Lower leg skin (tissue), 4 donors: ENCODE results near the gene TRAF3. TPM values are rescaled to one million over a fixed set of nuclear protein-coding genes. Genes with fewer than 3 reads are reported as not detected.

Source experiments
- DNase-seq, 2 donors: peaks; one replicate each; pipeline ENCODE4 v3.0.0-alpha.2; 2019; ENCODE audit warnings: low spot score in 2 of 2
- H3K4me3 ChIP-seq: fragments of 200-600 bp; sonication (generic); 2 replicates; pipeline ENCODE4 v1.5.1; 2017; ENCODE audit warnings: mild to moderate bottlenecking, low read depth; ENCODE audit not compliant: poor library complexity, severe bottlenecking
- POLR2A ChIP-seq, 2 donors: fragments of 450-650 bp; IDR thresholded peaks; one replicate each; pipeline ENCODE4 v1.6.1; 2016 to 2017; ENCODE audit warnings: antibody characterized with exemption in 2 of 2, mild to moderate bottlenecking in 1 of 2, moderate library complexity in 1 of 2
- WGBS, 2 donors: methylation state at CpG; one replicate each; pipeline ENCODE4 v1.1.5; 2018; 5-methylcytosine and 5-hydroxymethylcytosine counted together
- intact Hi-C: fragments of 100-400 bp; cut with DNase I; formaldehyde crosslinking; loops from one replicate; pipeline ENCODE4 v1.15.0; 2023; ENCODE audit warnings: low total_unique reads
- total RNA-seq, 4 donors: library from RNA; depleted of rRNA; stranded (reverse); fragments of >200 nt; gene quantifications; one replicate each; pipeline ENCODE4 v1.1.0, GENCODE V29; 2016
- TF ChIP-seq, protein P1 (sequence below), 3 donors: fragments of 450-650 bp; IDR thresholded peaks; one replicate each; pipeline ENCODE4 v1.5.1; 2016; ENCODE audit warnings: antibody characterized with exemption in 3 of 3, mild to moderate bottlenecking in 3 of 3, moderate library complexity in 2 of 3

TRAF3 gene
- total RNA-seq, 4 donors from 2014 or later, result 3.0 to 14.4 (median 12.1) TPM

DNA sequence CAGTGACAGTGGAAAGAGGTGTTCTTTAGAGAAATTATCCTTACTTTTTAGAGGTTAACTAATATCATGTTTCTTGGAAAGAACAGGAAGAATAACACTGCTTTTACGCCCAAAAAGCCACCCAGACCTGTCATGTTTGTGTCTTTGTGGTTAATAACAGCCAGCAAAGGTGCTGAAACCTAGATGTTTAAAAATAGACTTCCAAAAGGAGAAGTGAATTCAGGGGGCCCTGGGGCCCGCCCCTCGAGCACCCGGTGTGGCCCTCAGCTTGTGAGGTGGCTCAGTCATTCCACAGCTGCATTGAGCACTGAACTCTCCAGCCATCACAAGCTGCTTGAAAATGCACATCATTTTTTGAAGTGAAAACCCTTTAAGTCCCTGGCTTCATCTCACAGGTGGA is 124.4 kb downstream of the TRAF3 start:
- TF ChIP-seq POLR2A (IDR thresholded peaks at IDR 0.05), result no peak
- TF ChIP-seq, protein P1, sequence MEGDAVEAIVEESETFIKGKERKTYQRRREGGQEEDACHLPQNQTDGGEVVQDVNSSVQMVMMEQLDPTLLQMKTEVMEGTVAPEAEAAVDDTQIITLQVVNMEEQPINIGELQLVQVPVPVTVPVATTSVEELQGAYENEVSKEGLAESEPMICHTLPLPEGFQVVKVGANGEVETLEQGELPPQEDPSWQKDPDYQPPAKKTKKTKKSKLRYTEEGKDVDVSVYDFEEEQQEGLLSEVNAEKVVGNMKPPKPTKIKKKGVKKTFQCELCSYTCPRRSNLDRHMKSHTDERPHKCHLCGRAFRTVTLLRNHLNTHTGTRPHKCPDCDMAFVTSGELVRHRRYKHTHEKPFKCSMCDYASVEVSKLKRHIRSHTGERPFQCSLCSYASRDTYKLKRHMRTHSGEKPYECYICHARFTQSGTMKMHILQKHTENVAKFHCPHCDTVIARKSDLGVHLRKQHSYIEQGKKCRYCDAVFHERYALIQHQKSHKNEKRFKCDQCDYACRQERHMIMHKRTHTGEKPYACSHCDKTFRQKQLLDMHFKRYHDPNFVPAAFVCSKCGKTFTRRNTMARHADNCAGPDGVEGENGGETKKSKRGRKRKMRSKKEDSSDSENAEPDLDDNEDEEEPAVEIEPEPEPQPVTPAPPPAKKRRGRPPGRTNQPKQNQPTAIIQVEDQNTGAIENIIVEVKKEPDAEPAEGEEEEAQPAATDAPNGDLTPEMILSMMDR (IDR thresholded peaks at IDR 0.05), result no peak
- intact Hi-C loops, result no loop called here
- 91% methylated on average over 4 of the region's 4 CpGs for WGBS, 2 donors
- no peak overlapping the region for H3K4me3 ChIP-seq
- DNase-seq, result no peak

DNA sequence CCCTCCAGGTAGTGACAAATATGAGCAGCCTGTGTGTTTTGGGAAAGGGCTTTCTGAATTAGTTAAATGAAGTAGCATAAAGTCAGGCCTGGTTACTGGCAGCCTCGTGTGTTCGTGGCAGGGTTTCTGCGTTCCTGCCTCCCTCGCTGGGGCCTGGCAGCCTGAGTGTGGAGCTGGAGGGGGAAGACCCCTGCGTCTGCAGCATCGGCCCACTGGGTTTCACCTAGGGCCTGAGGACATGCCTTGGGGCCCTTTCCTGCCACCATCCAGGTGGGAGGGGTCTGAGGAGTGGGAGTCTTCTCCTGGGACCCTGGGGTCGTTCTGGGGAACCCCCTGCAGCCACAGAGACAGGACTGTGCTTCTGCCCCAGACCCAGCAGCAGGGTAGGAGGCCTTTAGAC is 124.8 kb downstream of the TRAF3 start:
- intact Hi-C loops, result no loop called here
- WGBS, 2 donors, result 78 to 88% methylated on average over 7 of the region's 7 CpGs
- DNase-seq, result no peak

DNA sequence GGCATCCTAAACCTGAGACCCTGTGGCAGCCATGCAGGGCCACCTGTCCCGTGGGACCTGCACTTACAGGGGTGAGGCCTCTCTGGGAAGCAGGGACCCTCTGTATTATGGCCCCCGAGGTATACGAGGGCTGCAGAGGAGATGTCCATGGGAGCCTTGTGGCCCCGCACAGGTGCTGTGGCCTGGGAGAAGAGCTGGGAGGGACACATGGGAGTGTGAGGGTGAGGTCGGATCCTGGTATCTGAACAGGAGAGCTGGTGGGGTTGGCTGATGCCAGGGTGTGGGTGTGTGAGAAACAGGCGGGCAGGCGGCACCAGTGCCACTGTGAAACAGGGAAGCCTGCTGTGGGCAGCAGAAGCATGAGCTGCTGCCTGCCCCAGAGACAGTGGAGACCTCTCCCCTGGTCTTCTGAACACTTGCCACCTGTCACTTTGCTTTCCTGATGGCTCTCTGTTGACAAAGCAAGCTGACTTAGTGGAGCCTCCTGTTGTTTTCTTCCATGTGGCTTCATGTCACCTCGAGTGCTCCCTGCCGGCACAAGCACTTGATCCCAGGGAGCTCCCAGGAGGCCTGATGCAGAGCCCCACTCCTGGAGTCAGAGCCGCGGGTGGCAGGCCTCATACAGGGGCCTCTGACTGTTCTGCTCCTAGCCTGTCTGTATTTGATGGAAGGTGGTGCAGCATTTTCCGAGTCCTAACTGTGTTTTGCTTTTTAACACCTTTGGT is 125.4 kb downstream of the TRAF3 start:
- WGBS, 2 donors, result 96 to 98% methylated on average over 12 of the region's 12 CpGs
- no peak for DNase-seq
- TF ChIP-seq, protein P1 (IDR thresholded peaks at IDR 0.05), result no peak
- no peak for TF ChIP-seq POLR2A (IDR thresholded peaks at IDR 0.05)
- no peak overlapping the region for H3K4me3 ChIP-seq
- intact Hi-C loops, result no loop called here

More for the DNA sequence above, 124.8 kb downstream of the TRAF3 start:
- H3K4me3 ChIP-seq, result no peak overlapping the region
- TF ChIP-seq, protein P1 (IDR thresholded peaks at IDR 0.05), result no peak
- no peak for TF ChIP-seq POLR2A (IDR thresholded peaks at IDR 0.05)

DNA sequence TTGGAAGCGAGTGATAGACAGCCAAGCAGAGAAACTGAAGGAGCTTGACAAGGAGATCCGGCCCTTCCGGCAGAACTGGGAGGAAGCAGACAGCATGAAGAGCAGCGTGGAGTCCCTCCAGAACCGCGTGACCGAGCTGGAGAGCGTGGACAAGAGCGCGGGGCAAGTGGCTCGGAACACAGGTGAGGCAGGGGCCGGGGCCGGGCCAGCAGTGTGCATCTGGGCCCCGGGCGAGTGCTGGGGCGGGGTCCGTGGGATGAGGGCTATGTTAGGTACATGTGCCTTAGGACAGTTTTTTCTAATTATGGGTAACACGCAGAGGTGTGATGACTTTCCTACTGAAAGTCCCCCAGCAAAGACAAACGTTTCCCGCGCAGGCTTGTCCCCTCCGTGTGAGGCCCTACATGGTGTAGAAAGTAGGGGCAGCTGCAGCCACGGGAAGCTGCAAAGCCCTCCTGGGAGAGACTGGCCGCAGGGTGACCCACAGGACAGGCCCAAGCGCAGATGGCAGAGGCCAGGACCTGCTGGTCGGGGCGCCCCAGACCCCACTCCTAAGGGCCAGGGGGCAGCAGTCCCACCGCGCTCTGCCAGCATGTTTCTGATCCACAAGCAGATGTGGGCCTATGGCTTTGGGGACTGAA is 126.1 kb downstream of the TRAF3 start:
- no peak overlapping the region for H3K4me3 ChIP-seq
- no peak for DNase-seq
- no peak for TF ChIP-seq POLR2A (IDR thresholded peaks at IDR 0.05)
- TF ChIP-seq, protein P1 (IDR thresholded peaks at IDR 0.05), result no peak
- WGBS, 2 donors, result 85 to 92% methylated on average over 29 of the region's 29 CpGs
- intact Hi-C loops, result no loop called here

DNA sequence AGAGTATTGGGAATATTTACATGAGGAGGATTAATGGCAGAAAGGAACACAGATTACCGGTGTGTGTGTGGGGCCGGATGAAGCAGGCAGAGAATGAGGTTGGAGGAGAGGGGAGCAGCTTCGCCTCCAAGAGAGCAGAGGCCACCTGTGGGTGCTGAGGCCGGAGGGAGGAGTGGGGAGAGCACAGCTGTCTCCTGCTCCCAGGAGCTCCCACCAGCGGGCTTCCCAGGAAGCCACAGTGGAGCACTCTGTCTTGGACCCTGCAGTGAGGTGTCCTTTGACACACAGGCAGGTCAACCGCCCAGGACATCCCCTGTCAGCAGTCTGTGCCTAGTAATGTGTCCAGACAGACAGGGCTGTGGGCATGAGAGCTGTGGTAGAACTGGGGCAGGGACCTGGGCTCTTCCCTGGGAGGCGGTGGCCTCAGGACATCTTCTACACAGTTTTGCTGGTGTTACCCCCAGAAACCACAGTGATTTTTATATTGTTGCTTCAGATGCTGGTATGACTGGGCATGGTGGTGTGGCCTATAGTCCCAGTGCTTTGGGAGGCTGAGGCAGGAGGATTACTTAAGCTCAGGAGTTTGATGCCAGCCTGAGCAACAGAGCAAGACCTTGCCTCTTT is 126.8 kb downstream of the TRAF3 start:
- no peak for DNase-seq

More for the DNA sequence above, 126.8 kb downstream of the TRAF3 start:
- intact Hi-C loops, result no loop called here
- H3K4me3 ChIP-seq, result no peak overlapping the region
- TF ChIP-seq, protein P1 (IDR thresholded peaks at IDR 0.05), result no peak
- TF ChIP-seq POLR2A (IDR thresholded peaks at IDR 0.05), result no peak
- WGBS, 2 donors, result 95 to 98% methylated on average over 7 of the region's 7 CpGs
